Osteoblast (primary cell): ENCODE data around the gene TIGD3. TPM values are rescaled to one million over a fixed set of nuclear protein-coding genes. Genes with fewer than 3 reads are reported as not detected.

ENCODE experiments used
- DNase-seq: peaks from one replicate; pipeline ENCODE4 v3.0.0; 2011; ENCODE audit warnings: low spot score, mixed read lengths; ENCODE audit not compliant: insufficient read length; ENCODE audit errors: missing footprints
- H2AFZ ChIP-seq: 2 replicates; pipeline ENCODE4 v1.6.0; 2011; ENCODE audit warnings: mild to moderate bottlenecking, low read length
- H3K27ac ChIP-seq: 2 replicates; pipeline ENCODE4 v1.5.1; 2011; ENCODE audit warnings: mild to moderate bottlenecking, low read depth, low read length, moderate library complexity
- H3K27me3 ChIP-seq: 2 replicates; pipeline ENCODE4 v1.6.0; 2012; ENCODE audit warnings: mild to moderate bottlenecking, control low read depth, inconsistent platforms, low read length, moderate library complexity; ENCODE audit not compliant: insufficient read depth
- H3K36me3 ChIP-seq: 2 replicates; pipeline ENCODE4 v1.5.1; 2011; ENCODE audit warnings: mild to moderate bottlenecking, low read length, control low read depth, moderate library complexity; ENCODE audit not compliant: insufficient read depth
- H3K4me1 ChIP-seq: 2 replicates; pipeline ENCODE4 v1.5.1; 2011; ENCODE audit warnings: mild to moderate bottlenecking, low read length, control low read depth, moderate library complexity; ENCODE audit not compliant: insufficient read depth
- H3K4me2 ChIP-seq: 2 replicates; pipeline ENCODE4 v1.6.0; 2011; ENCODE audit warnings: mild to moderate bottlenecking, low read length; ENCODE audit not compliant: insufficient read depth
- H3K4me3 ChIP-seq: fragments of 200-600 bp; sonication (generic); 3 replicates; pipeline ENCODE4 v1.5.1; 2012; ENCODE audit warnings: mild to moderate bottlenecking, low read length, inconsistent platforms; ENCODE audit not compliant: insufficient read depth
- H3K79me2 ChIP-seq: 2 replicates; pipeline ENCODE4 v1.6.0; 2012; ENCODE audit warnings: mild to moderate bottlenecking, low read length, control low read depth, inconsistent platforms; ENCODE audit not compliant: insufficient read depth
- H3K9me3 ChIP-seq: 2 replicates; pipeline ENCODE4 v1.5.1; 2011; ENCODE audit warnings: low read depth, low read length, control low read depth
- H4K20me1 ChIP-seq: 2 replicates; pipeline ENCODE4 v1.6.0; 2012; ENCODE audit warnings: mild to moderate bottlenecking, low read length, control low read depth; ENCODE audit not compliant: insufficient read depth
- total RNA-seq: library from RNA; depleted of rRNA; stranded (reverse); fragments of >200 nt; gene quantifications from 2 replicates; pipeline ENCODE4 v1.2.3, GENCODE V29; 2012
- TF ChIP-seq, protein P1 (sequence below): IDR thresholded peaks from 2 replicates; pipeline ENCODE4 v1.5.1; 2011; ENCODE audit warnings: mild to moderate bottlenecking, low read depth, low read length, moderate library complexity; ENCODE audit errors: extremely low read depth

TIGD3 gene
- total RNA-seq, 1 donor = not detected

DNA sequence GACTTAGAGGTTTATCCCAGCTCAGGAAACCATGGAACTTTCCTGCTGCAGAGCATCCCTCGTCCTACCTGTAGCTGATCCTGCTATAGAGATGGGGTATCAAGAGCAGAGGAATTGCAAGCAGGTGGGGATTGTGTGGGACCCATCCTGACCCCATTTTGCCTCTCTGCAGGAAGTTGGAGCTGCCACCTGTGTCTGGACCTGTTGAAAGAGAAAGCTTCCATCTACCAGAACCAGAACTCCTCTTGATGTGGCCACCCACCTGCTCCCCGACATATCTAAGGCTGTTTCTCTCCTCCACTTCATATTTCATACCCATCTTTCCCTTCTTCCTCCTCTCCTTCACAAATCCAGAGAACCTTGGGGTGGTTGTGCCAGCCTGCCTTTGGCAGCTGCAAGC, 3.0 kb upstream of the TIGD3 start:
- Histone ChIP-seq H3K27me3 (peaks cover 13% of the 10 kb centered on the region), H3K9me3 (no peaks in the 10 kb centered on the region), H3K36me3 (peaks cover 64% of the 10 kb centered on the region), H3K4me1 (peaks cover 17% of the 10 kb centered on the region), H3K79me2 (no peaks in the 10 kb centered on the region), H3K4me2 (no peak overlapping the region), H3K27ac (no peak overlapping the region), H2AFZ (no peak overlapping the region), H4K20me1 (peaks cover 20% of the 10 kb centered on the region), H3K4me3 (no peak overlapping the region)
- no peak for DNase-seq
- TF ChIP-seq, protein P1, sequence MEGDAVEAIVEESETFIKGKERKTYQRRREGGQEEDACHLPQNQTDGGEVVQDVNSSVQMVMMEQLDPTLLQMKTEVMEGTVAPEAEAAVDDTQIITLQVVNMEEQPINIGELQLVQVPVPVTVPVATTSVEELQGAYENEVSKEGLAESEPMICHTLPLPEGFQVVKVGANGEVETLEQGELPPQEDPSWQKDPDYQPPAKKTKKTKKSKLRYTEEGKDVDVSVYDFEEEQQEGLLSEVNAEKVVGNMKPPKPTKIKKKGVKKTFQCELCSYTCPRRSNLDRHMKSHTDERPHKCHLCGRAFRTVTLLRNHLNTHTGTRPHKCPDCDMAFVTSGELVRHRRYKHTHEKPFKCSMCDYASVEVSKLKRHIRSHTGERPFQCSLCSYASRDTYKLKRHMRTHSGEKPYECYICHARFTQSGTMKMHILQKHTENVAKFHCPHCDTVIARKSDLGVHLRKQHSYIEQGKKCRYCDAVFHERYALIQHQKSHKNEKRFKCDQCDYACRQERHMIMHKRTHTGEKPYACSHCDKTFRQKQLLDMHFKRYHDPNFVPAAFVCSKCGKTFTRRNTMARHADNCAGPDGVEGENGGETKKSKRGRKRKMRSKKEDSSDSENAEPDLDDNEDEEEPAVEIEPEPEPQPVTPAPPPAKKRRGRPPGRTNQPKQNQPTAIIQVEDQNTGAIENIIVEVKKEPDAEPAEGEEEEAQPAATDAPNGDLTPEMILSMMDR = no peak

DNA sequence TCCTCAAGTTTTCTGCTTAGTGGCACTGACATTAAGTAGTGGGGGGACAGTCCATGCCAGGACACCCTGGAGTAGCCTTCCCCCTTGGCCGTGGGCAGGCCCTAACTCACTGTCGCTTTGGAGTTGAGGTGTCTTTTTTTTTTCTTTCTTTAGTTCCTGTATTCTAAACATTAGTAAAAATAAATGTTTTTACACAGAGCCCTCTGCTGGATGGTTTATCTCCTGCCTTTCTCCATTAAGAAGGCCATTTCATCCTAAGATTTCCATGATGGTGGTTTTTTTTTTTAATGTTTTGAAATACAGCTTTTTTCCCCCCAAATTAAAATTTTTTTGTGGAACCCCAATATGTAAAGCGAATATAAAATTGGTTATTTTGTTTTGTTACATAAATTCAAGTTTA, 1.8 kb upstream of the TIGD3 start:
- peaks cover 20% of the 10 kb centered on the region for H4K20me1 ChIP-seq

DNA sequence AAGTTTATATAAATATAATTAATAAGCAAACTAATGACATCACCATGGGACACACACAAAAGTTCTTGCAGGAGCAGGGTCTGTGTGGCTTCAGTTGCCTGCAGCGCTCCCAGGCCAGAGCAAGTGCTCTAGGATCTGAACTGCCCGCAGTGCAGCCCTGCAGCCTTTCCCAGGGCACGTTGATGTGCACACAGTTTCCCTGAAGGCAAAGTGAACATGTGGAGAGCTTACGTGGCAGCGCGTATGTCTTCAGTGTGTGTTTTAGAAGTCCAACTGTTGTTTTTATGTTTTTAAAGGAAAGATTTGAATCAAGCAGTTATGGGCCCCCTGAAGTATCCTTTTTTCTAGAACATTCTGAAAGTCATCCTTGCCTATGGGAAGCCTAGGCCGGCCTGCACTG, 1.2 kb upstream of the TIGD3 start:
- H3K79me2 ChIP-seq = no peaks in the 10 kb centered on the region
- H2AFZ ChIP-seq = no peak overlapping the region
- no peak overlapping the region for H3K27ac ChIP-seq
- no peak for DNase-seq
- H3K9me3 ChIP-seq = no peaks in the 10 kb centered on the region
- peaks cover 30% of the 10 kb centered on the region for H3K27me3 ChIP-seq
- peaks cover 17% of the 10 kb centered on the region for H3K4me1 ChIP-seq
- TF ChIP-seq, protein P1 = no peak
- peaks cover 47% of the 10 kb centered on the region for H3K36me3 ChIP-seq
- H4K20me1 ChIP-seq = peaks cover 20% of the 10 kb centered on the region
- peak overlapping the region; percentile 99 for H3K4me2 ChIP-seq
- H3K4me3 ChIP-seq = no peak overlapping the region

More for the DNA sequence above, 1.8 kb upstream of the TIGD3 start:
- no peak overlapping the region for H3K4me2 ChIP-seq
- peaks cover 25% of the 10 kb centered on the region for H3K27me3 ChIP-seq
- H3K4me3 ChIP-seq = no peak overlapping the region
- H2AFZ ChIP-seq = no peak overlapping the region
- peak; percentile 77 for DNase-seq
- TF ChIP-seq, protein P1 = peak; percentile 49
- peaks cover 53% of the 10 kb centered on the region for H3K36me3 ChIP-seq
- no peak overlapping the region for H3K27ac ChIP-seq
- H3K9me3 ChIP-seq = no peaks in the 10 kb centered on the region
- H3K79me2 ChIP-seq = no peaks in the 10 kb centered on the region
- H3K4me1 ChIP-seq = peaks cover 17% of the 10 kb centered on the region

DNA sequence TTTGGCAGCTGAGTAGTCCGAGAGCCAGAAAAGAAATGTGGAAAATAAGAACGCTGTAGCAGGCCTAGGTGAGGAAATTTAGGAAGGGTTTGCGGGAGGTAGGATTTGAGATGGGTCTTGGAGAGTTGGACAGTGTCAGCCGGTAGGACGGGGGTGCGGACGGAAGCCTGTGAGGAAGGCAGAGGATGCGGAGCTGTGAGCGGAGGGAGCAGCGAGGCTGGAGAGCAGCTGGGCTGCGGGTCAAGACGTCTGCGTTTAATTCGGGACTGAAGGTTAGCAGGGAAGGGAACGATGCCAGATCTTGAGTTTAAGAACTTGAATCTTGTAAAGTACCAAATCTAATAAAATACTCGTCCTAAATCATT, 669 bp upstream of the TIGD3 start:
- H3K9me3 ChIP-seq = no peaks in the 10 kb centered on the region
- peaks cover 20% of the 10 kb centered on the region for H4K20me1 ChIP-seq
- no peaks in the 10 kb centered on the region for H3K79me2 ChIP-seq
- TF ChIP-seq, protein P1 = no peak
- peaks cover 30% of the 10 kb centered on the region for H3K27me3 ChIP-seq
- H3K4me1 ChIP-seq = peaks cover 17% of the 10 kb centered on the region
- peak overlapping the region; percentile 22 for H2AFZ ChIP-seq
- H3K27ac ChIP-seq = peak overlapping the region; percentile 41
- H3K4me3 ChIP-seq = peak overlapping the region; percentile 79
- peaks cover 42% of the 10 kb centered on the region for H3K36me3 ChIP-seq
- H3K4me2 ChIP-seq = peak overlapping the region; percentile 99
- DNase-seq = no peak
